Activated naive CD4-positive, alpha-beta T cell treated with anti-CD3 and anti-CD28 coated beads for 36 hours (primary cell): ENCODE data around the gene ZNRF3. TPM values are rescaled to one million over a fixed set of nuclear protein-coding genes. Genes with fewer than 3 reads are reported as not detected.
"Not testable (repeated sequence)": the region's sequence is repeated elsewhere in the genome, so short reads cannot be mapped to it uniquely, and the experiment has no call there.

Experiments
- CTCF ChIA-PET: fragments of 350-600 bp; sonication (Branson Sonifier 250); formaldehyde crosslinking; loops from one replicate; lab custom pipeline; 2021; ENCODE audit warnings: antibody characterized with exemption; lab: Charles Lee
- DNase-seq: peaks from one replicate; pipeline ENCODE4 v3.0.0-alpha.2; 2020
- H3K27ac Mint-ChIP-seq: one replicate; pipeline ENCODE4 v1.8.0; 2021; ENCODE audit warnings: mild to moderate bottlenecking, mixed read lengths
- H3K27me3 Mint-ChIP-seq: one replicate; pipeline ENCODE4 v1.8.0; 2021; ENCODE audit warnings: low read depth, mixed read lengths
- H3K36me3 Mint-ChIP-seq: one replicate; pipeline ENCODE4 v1.8.0; 2021; ENCODE audit warnings: low read depth, mixed read lengths
- H3K4me1 Mint-ChIP-seq: one replicate; pipeline ENCODE4 v1.8.0; 2021; ENCODE audit warnings: low read depth, mixed read lengths
- H3K4me3 Mint-ChIP-seq: one replicate; pipeline ENCODE4 v1.8.0; 2021; ENCODE audit warnings: mild to moderate bottlenecking, moderate library complexity, mixed read lengths
- H3K9me3 Mint-ChIP-seq: one replicate; pipeline ENCODE4 v1.8.0; 2021; ENCODE audit warnings: mixed read lengths
- intact Hi-C: fragments of 100-400 bp; cut with micrococcal nuclease; formaldehyde crosslinking; loops from one replicate; pipeline ENCODE4 v1.15.1; 2023
- total RNA-seq, 2 experiments: library from RNA; stranded (reverse); gene quantifications; one replicate each; pipeline ENCODE4 v1.2.3, GENCODE V29; 2021

ZNRF3 gene
- total RNA-seq, 2 experiments from 2014 or later = 1.6 to 2.2 TPM

DNA sequence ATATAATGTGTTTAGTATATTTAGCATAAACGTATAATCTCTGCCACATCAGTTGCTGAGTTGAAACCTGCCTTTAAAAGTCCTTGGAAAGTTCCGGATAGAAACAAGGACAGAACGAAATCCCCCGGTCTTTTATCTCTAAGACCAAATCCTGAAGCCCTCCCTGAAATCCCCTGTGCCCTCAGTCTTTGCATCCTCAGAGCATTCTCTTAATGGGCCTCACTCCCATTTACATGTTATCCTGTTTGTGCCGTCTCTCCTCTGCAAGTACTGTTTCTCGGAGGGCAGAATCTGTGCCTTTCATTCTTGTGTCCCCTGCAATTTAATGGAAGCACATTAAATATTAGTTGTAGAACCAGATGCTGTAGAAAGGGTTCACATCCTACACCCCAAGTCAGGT lies 56.0 kb downstream of the ZNRF3 start:
- no peak for DNase-seq
- intact Hi-C loops = no loop called here
- Mint-ChIP-seq H3K9me3 (no peaks in the 10 kb centered on the region), H3K4me3 (no peak overlapping the region), H3K27me3 (peaks cover 42% of the 10 kb centered on the region), H3K36me3 (no peaks in the 10 kb centered on the region), H3K27ac (no peak overlapping the region), H3K4me1 (no peaks in the 10 kb centered on the region)
- CTCF ChIA-PET = no interaction called here

DNA sequence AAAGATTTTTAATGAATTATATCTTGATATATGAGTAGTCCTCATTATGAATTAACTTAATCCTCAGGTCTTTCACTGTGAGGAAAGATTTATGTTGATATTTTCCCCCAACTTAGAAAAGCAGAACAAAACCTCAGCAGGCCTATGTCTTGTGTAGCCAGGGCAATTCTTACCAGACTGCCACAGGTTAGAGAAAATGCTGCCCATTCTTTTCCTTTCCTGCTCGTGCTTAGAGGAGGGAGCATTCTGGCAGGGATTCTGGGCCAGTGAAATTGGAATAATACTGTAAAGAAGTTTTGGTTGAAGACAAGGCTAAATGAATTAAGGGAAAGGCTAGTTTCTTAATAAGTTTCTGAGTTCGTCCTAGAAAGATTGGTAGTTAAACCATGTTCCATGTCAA lies 56.6 kb downstream of the ZNRF3 start:
- CTCF ChIA-PET = no interaction called here
- Mint-ChIP-seq H3K9me3 (no peaks in the 10 kb centered on the region), H3K4me3 (no peak overlapping the region), H3K27ac (no peak overlapping the region), H3K4me1 (no peaks in the 10 kb centered on the region), H3K36me3 (no peaks in the 10 kb centered on the region), H3K27me3 (peaks cover 43% of the 10 kb centered on the region)
- intact Hi-C loops = no loop called here
- no peak for DNase-seq

DNA sequence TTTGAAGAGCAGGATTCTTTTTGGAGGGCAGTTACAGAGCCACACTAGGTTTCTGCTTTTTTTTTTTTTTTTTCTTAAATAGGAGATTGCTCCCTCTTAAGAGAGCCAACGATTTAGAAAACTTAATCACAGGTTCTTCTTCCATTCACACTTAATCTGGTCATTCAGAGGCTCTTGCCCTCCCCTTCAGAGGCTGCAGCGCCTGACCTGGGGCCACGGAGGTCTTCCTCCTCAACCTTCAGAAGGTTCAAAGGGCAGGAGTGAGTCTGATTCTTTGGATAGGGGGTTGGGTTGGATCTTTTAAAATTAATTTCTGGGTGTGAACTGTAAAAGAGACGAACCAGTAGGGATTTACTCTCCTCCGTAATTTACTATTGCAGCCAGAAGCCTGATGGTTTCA lies 57.1 kb downstream of the ZNRF3 start:
- peaks cover 43% of the 10 kb centered on the region for H3K27me3 Mint-ChIP-seq
- no peak for DNase-seq
- no peaks in the 10 kb centered on the region for H3K4me1 Mint-ChIP-seq
- intact Hi-C loops = no loop called here
- H3K36me3 Mint-ChIP-seq = no peaks in the 10 kb centered on the region
- no peak overlapping the region for H3K27ac Mint-ChIP-seq
- CTCF ChIA-PET = no interaction called here
- H3K9me3 Mint-ChIP-seq = peaks cover 1% of the 10 kb centered on the region
- no peak overlapping the region for H3K4me3 Mint-ChIP-seq

DNA sequence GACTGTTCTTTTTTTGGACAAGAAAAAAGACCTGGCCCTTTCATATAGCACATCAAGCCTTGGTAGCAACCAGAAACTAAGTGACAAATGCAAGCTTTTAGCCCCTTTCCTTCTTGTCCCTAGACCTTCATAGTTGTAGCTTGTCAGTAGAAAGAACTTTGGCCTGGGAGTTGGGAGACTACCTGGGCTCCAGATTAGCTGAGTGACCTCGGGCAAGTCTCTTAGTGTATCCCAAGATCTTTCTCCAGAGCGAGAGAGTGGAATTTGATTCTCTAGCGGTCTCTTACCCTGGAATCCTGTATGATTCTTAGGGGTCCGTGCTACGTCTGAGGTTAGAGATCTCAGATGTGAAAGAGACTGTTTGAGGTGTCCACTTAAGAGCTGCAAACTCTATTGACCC lies 59.0 kb downstream of the ZNRF3 start:
- CTCF ChIA-PET = interaction anchor here (1.0 kb wide), 1 partner anchor 49 kb away, joined by 3 read pairs; no protein-coding TSS in a partner anchor
- no peak overlapping the region for H3K4me3 Mint-ChIP-seq
- peaks cover 7% of the 10 kb centered on the region for H3K36me3 Mint-ChIP-seq
- peaks cover 14% of the 10 kb centered on the region for H3K9me3 Mint-ChIP-seq
- H3K4me1 Mint-ChIP-seq = no peaks in the 10 kb centered on the region
- H3K27me3 Mint-ChIP-seq = peaks cover 45% of the 10 kb centered on the region
- H3K27ac Mint-ChIP-seq = no peak overlapping the region
- no peak for DNase-seq
- intact Hi-C loops = no loop called here

DNA sequence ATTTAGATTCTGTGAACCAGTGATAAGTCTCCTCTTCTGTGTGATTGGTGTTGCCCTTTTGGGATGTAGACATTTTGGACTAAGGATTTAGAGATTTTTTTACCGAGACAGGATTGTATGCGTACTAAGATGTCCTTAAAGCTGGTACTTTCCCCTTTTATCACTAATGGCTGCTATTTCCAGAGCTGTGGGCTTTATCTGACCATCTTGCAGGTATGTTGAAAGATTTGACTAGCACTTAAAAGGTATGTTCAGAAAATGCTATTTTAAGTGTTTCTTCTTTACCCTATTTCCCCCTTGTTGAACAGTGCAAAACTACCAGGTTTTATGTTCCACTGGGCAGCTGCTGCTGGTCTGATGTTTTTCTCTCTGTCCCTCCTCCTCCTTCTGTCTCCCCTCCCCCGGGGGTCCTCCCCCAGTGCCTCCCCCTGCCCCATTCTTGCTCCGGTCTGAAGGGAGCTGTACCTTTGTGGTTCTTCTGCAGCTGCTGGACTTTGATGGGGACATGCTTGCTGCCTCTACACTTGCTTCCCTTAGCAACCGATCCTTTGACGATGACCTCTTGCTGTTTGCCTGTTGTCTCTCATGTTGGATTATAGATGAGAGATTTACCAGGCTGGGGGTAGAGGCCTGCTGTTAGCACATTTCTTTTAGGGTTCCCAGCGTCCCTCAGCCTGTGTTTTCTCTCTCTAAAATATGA lies 59.6 kb downstream of the ZNRF3 start:
- no peak overlapping the region for H3K4me3 Mint-ChIP-seq
- intact Hi-C loops = no loop called here
- peaks cover 7% of the 10 kb centered on the region for H3K36me3 Mint-ChIP-seq
- H3K27ac Mint-ChIP-seq = no peak overlapping the region
- CTCF ChIA-PET = interaction anchor here (0.6 to 1.2 kb wide), 4 partner anchors 49 to 283 kb away, joined by 3 to 4 read pairs (median 3); no protein-coding TSS in a partner anchor
- no peaks in the 10 kb centered on the region for H3K4me1 Mint-ChIP-seq
- H3K9me3 Mint-ChIP-seq = peaks cover 16% of the 10 kb centered on the region
- H3K27me3 Mint-ChIP-seq = peaks cover 42% of the 10 kb centered on the region
- DNase-seq = no peak

DNA sequence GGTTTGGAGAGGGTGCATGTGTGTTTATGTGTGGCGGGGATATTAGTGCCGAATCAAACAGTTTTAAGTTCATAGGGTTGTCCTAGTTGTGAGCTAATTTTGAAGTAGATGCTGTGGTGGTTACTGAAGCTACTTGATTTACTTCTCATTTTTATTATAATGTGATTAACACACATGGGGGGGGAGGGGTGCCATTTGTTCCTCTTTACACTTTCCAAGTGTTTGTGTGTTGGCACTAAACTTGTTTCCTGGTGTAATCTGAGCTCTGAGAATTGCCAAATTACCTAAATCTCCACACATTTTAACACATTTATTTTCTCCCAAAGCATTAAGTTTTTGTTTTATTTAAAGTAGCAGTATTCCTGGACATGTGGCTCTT lies 60.1 kb downstream of the ZNRF3 start:
- H3K27me3 Mint-ChIP-seq = peaks cover 43% of the 10 kb centered on the region

DNA sequence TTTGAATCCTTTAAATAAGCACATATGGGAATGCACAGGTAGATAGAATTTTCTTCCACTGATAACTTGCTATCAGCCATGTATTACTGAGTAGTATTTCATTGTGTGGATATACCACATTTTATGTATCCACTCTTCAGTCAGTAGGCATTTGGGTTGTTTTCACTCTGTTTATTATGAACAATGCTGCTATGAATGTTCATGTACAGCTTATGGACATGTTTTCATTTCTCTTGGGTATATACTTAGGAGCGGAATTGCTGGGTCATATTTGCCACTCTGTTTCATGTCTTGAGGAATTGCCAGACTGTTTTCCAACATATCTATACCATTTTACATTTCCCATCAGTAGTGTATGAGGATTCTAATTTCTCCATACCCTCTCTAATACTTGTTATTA lies 63.8 kb downstream of the ZNRF3 start:
- H3K36me3 Mint-ChIP-seq = peaks cover 7% of the 10 kb centered on the region
- intact Hi-C loops = no loop called here
- H3K27me3 Mint-ChIP-seq = peaks cover 56% of the 10 kb centered on the region
- peaks cover 18% of the 10 kb centered on the region for H3K9me3 Mint-ChIP-seq
- no peak overlapping the region for H3K27ac Mint-ChIP-seq
- no peak overlapping the region for H3K4me3 Mint-ChIP-seq
- DNase-seq = no peak
- no peaks in the 10 kb centered on the region for H3K4me1 Mint-ChIP-seq
- CTCF ChIA-PET = no interaction called here

More for the DNA sequence above, 60.1 kb downstream of the ZNRF3 start:
- no peak for DNase-seq
- CTCF ChIA-PET = interaction anchor here (0.6 to 1.2 kb wide), 3 partner anchors 97 to 282 kb away, joined by 3 to 4 read pairs (median 3); no protein-coding TSS in a partner anchor
- Mint-ChIP-seq H3K27ac (no peak overlapping the region), H3K4me3 (no peak overlapping the region), H3K36me3 (peaks cover 7% of the 10 kb centered on the region), H3K9me3 (peaks cover 18% of the 10 kb centered on the region), H3K4me1 (no peaks in the 10 kb centered on the region)
- intact Hi-C loops = no loop called here

DNA sequence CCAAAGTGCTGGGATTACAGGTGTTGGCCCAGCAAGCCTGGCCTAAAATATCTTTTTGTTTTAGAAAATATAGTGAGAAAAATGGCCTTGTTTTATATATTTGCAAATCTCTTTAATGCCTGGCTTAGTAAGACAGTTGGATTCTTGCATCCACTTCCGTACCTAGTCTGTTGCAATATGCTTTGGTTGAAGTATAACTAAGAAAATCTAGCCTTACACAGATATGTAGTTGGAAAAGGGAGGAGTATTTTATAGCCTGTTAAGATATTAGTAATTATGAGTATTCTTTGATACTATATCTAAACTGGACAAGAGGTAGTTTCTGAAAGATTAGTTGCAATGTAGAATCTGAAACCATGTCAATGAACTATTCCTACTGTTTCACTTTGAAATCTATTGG lies 65.1 kb downstream of the ZNRF3 start:
- H3K36me3 Mint-ChIP-seq = peaks cover 9% of the 10 kb centered on the region
- DNase-seq = no peak
- no peak overlapping the region for H3K27ac Mint-ChIP-seq
- peaks cover 56% of the 10 kb centered on the region for H3K27me3 Mint-ChIP-seq
- no peaks in the 10 kb centered on the region for H3K4me1 Mint-ChIP-seq
- CTCF ChIA-PET = interaction anchor here (0.6 kb wide), 1 partner anchor 91 kb away, joined by 3 read pairs; no protein-coding TSS in a partner anchor
- intact Hi-C loops = no loop called here
- no peak overlapping the region for H3K4me3 Mint-ChIP-seq
- peaks cover 18% of the 10 kb centered on the region for H3K9me3 Mint-ChIP-seq

DNA sequence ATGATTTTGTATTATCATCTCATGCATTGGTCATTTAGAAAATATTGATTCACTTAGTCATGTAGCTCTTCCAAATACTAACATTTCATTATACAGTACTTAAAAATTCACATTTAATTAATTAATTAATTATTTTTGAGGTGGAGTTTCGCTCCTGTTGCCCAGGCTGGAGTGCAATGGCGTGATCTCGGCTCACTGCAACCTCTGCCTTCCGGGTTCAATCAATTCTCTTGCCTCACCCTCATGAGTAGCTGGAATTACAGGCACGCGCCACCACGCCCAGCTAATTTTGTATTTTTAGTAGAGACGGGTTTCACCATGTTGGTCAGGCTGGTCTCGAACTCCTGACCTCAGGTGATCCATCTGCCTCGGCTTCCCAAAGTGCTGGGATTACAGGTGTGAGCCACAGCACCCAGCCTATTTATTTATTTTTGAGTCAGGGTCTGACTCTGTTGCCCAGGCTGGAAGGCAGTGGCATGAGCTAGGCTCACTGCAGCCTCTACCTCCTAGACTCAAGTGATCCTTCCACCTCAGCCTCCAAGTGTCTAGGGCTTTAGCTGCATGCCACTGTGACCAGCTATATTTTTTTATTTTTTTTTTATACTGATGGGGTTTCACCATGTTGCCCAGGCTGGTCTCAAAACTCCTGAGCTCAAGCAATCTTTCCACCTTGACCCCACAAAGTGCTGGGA lies 65.6 kb downstream of the ZNRF3 start:
- CTCF ChIA-PET, H3K4me3 Mint-ChIP-seq, intact Hi-C loops, DNase-seq, H3K27ac Mint-ChIP-seq, H3K4me1 Mint-ChIP-seq, H3K36me3 Mint-ChIP-seq: not testable (repeated sequence)
- Mint-ChIP-seq H3K27me3 (peaks cover 59% of the 10 kb centered on the region), H3K9me3 (peaks cover 18% of the 10 kb centered on the region)

DNA sequence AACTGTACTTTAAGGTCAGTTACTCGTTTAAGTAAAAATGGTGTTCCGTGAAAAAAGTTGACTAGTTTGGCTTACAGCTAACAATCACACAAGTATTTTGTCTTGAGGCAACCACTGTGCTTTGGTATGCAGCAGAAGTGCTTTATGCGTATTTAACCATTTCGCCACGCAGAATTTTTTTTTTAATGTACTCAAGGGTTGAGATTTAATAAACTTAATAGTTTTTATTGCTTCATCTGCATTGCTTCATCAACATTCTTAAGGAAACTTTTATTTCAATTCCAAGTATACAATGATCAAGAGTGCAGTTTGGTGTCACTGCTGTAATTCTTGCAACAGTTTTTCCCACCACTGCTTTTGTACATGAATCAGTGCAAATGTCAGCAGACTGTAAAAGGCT lies 66.4 kb downstream of the ZNRF3 start:
- no peak for DNase-seq
- CTCF ChIA-PET = no interaction called here

DNA sequence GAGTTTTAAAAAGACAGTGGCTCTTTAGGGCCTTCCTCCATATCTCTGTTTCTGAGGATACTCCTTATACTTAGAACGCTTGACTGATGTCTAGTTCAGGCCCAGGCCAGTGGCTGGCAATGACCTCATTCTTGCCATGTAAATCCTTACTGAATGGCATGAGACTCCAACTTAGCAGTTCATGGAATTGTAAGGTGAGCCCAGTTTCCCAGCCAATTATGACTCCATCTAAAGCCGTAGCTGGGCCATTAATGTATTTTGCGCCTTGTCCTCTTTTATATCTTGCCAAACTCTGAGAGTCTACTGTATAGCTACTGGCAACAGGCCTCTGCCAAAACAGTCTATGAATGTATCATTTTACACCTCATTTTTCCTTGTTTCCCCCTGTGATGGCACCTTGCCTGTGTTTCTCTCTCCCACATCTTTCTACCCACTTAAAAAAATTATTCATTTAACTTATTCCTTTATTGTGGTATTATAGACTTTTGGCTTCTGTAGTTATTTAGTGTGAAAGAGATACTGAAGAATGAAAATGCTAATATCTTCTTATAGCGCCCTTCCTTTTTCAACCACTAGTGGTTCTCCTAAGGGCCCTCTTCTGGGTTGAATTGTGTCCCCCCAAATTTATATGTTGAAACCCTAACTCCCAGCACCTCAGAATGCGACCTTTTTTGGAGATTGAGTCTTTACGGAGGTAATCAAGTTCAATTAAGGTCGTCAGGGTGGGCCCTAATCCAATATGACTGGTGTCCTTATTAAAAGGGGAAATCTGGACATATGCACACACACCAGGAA lies 67.4 kb downstream of the ZNRF3 start:
- H3K27me3 Mint-ChIP-seq = peaks cover 61% of the 10 kb centered on the region
- H3K4me3 Mint-ChIP-seq = no peak overlapping the region
- intact Hi-C loops = no loop called here
- H3K27ac Mint-ChIP-seq = no peak overlapping the region
- CTCF ChIA-PET = no interaction called here
- peaks cover 17% of the 10 kb centered on the region for H3K9me3 Mint-ChIP-seq
- H3K4me1 Mint-ChIP-seq = peaks cover 6% of the 10 kb centered on the region
- peaks cover 9% of the 10 kb centered on the region for H3K36me3 Mint-ChIP-seq
- DNase-seq = no peak

More for the DNA sequence above, 66.4 kb downstream of the ZNRF3 start:
- intact Hi-C loops = no loop called here
- Mint-ChIP-seq H3K4me3 (no peak overlapping the region), H3K4me1 (no peaks in the 10 kb centered on the region), H3K27ac (no peak overlapping the region), H3K36me3 (peaks cover 9% of the 10 kb centered on the region), H3K9me3 (peaks cover 18% of the 10 kb centered on the region), H3K27me3 (peaks cover 64% of the 10 kb centered on the region)

DNA sequence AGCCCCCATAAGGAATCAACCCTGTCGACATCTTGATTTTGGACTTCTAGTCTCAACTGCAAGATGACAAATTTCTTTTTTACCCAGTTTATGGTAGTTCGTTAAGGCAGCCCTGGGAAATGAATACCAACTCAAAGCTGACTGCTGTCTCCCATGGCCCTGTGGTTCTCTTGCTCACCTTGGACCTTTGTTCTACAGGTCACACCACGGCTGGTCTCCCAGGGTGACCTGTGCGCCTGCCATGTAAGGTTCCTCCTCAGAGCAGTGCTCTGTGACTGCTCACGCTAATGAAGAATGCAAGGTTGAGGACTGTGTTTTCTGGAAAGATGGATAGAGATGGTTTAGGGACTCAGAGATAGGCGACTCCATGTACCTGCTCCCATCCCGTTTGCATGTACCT lies 68.2 kb downstream of the ZNRF3 start:
- peaks cover 11% of the 10 kb centered on the region for H3K9me3 Mint-ChIP-seq
- no peak overlapping the region for H3K27ac Mint-ChIP-seq
- CTCF ChIA-PET = no interaction called here
- DNase-seq = no peak
- peaks cover 13% of the 10 kb centered on the region for H3K4me1 Mint-ChIP-seq
- no peak overlapping the region for H3K4me3 Mint-ChIP-seq
- intact Hi-C loops = no loop called here
- peaks cover 59% of the 10 kb centered on the region for H3K27me3 Mint-ChIP-seq
- peaks cover 3% of the 10 kb centered on the region for H3K36me3 Mint-ChIP-seq
